SU-DHL-6 (cell line): ENCODE data around the gene DLG2.

Source experiments
- CTCF ChIP-seq: fragments of 200-600 bp; sonication (generic); IDR thresholded peaks from one replicate; pipeline ENCODE4 v1.5.1; 2017; ENCODE audit warnings: antibody characterized with exemption, mild to moderate bottlenecking, low read length, moderate library complexity; ENCODE audit not compliant: insufficient read depth, poor library complexity, severe bottlenecking
- EZH2phosphoT487 ChIP-seq: fragments of 200-600 bp; sonication (generic), shearing (Covaris generic); conservative IDR thresholded peaks from 2 replicates; pipeline ENCODE4 v1.6.1; 2018; ENCODE audit warnings: mild to moderate bottlenecking, antibody characterized with exemption, low read length, moderate library complexity, mixed read lengths

DNA sequence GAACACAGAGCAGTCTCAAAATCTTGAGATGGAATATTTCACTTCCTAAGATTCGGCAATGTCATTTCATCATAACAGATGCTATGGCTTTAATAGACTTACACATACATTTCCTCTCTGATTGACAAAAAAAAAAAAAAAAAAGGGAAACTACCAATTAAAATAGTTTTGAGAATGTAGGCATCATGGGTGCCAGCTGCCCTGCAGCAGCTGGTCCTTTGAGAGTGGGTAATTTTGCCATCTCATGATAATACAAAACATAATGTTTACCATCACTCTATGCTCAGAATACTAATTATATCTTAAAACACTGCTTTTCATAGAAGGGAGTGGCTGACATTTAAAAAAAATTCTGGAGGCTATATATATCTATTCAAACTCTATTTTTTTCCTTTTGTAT is 1565.4 kb downstream of the DLG2 start:
- no peak for TF ChIP-seq CTCF
- no peak for TF ChIP-seq EZH2phosphoT487
